Spleen (tissue), 7 donors: ENCODE results near the gene NDRG4.

Experiments used
- CTCF ChIP-seq, 11 experiments: fragments of 200-600 bp in 7 of 11; fragments of 450-650 bp in 4 of 11; sonication (generic) in 4 of 11; IDR thresholded peaks in 8 of 11; conservative IDR thresholded peaks in 3 of 11; 1 replicate in 7 of 11; 2 replicates in 4 of 11; pipeline versions ENCODE4 v1.4.0 to v1.8.0; 2016 to 2021; ENCODE audit warnings: antibody characterized with exemption in 11 of 11, inconsistent platforms in 4 of 11, mild to moderate bottlenecking in 1 of 11
- POLR2A ChIP-seq, 3 donors: fragments of 450-650 bp; IDR thresholded peaks; one replicate each; pipeline ENCODE4 v1.5.1; 2017; ENCODE audit warnings: antibody characterized with exemption in 3 of 3, mild to moderate bottlenecking in 1 of 3
- POLR2AphosphoS5 ChIP-seq, 3 donors: sonication (generic); formaldehyde crosslinking; IDR thresholded peaks; one replicate each; pipeline ENCODE4 v1.5.1; 2017; ENCODE audit warnings: antibody characterized with exemption in 3 of 3
- donor health status: DM: no; HTN: no; CAD: no; lungs with moderate emphysema.
- donor health status: DM: no; HTN: no; CAD: no.
- donor health status: DM: no; HTN: no; CAD: no.

GRCh38 chr16:58481931-58482330, 18.0 kb upstream of the NDRG4 start:
- TF ChIP-seq POLR2AphosphoS5 (IDR thresholded peaks at IDR 0.05), result no peak
- TF ChIP-seq CTCF (IDR thresholded peaks at IDR 0.05 in 8 of 11, conservative IDR thresholded peaks at IDR 0.05 in 3 of 11), result no peak
- no peak for TF ChIP-seq POLR2A (IDR thresholded peaks at IDR 0.05)
